ENCODE measurements around the gene TMEM131. TPM values are rescaled to one million over a fixed set of nuclear protein-coding genes. Genes with fewer than 3 reads are reported as not detected.

The TMEM131 gene
- total and polyA plus RNA-seq, 2 of the 8 experiments (the other 6 are each of a cell fraction or from before 2014, with no cell fraction given), result 9.7 to 22.9 TPM

GRCh38 chr2:97995734-97996624, at the start of gene TMEM131 (continued):
- no peak for TF ChIP-seq CBX5 (IDR thresholded peaks at IDR 0.05; ENCODE audit: low read depth, low read length)
- no peak for TF ChIP-seq TEAD4 (IDR thresholded peaks at IDR 0.05; ENCODE audit: low read depth, low read length)
- TF ChIP-seq MAFK (IDR thresholded peaks at IDR 0.05; ENCODE audit: low read depth, low read length), result no peak
- TF ChIP-seq HDAC2 (IDR thresholded peaks at IDR 0.05; ENCODE audit: borderline replicate concordance in 1 of 2, low read depth in 2 of 2, low read length in 2 of 2), result 0 out of 4 replicates have a peak, but pooled peaks of 1 of the 2 experiments have one; percentile 50
- peak; percentile 59 for TF ChIP-seq TAF7 (optimal IDR thresholded peaks at IDR 0.05; ENCODE audit: borderline replicate concordance, low read depth, low read length)
- no peak for TF ChIP-seq EZH2 (IDR thresholded peaks at IDR 0.05; ENCODE audit: low read depth, low read length, severe bottlenecking)
- TF ChIP-seq TBP (IDR thresholded peaks at IDR 0.05; ENCODE audit: low read depth, low read length), result peak; percentile 54
- TF ChIP-seq RBBP5 (IDR thresholded peaks at IDR 0.05; ENCODE audit: borderline replicate concordance, low read depth, low read length), result peak; percentile 94; the same call in 1 of the 2 replicates
- TF ChIP-seq EP300 (IDR thresholded peaks at IDR 0.05; ENCODE audit: borderline replicate concordance in 1 of 2, low read depth in 2 of 2, low read length in 2 of 2), result no peak
- no peak for TF ChIP-seq CBX8 (IDR thresholded peaks at IDR 0.05; ENCODE audit: borderline replicate concordance, low read depth, low read length)
- TF ChIP-seq SIN3A (conservative IDR thresholded peaks at IDR 0.05 in 1 of 2, IDR thresholded peaks at IDR 0.05 in 1 of 2; ENCODE audit: low read depth in 1 of 2, low read length in 2 of 2), result peak in 1 of 2 experiments; percentile 24; a peak in 1 of 4 replicates
- no peak for TF ChIP-seq SRF (IDR thresholded peaks at IDR 0.05; ENCODE audit: low read depth, low read length)
- peak; percentile 41 for TF ChIP-seq ASH2L (IDR thresholded peaks at IDR 0.05; ENCODE audit: low read length)
- no peak for TF ChIP-seq SP2 (IDR thresholded peaks at IDR 0.05; ENCODE audit: low read length)
- TF ChIP-seq SAP30 (IDR thresholded peaks at IDR 0.05; ENCODE audit: insufficient read depth, insufficient replicate concordance, low read length), result no peak
- 0 out of 2 replicates have a peak, but pooled peaks have one; percentile 19 for TF ChIP-seq CHD2 (IDR thresholded peaks at IDR 0.05; ENCODE audit: low read length)
- TF ChIP-seq SIRT6 (IDR thresholded peaks at IDR 0.05; ENCODE audit: low read length), result no peak
- TF ChIP-seq RXRA (IDR thresholded peaks at IDR 0.05; ENCODE audit: insufficient read depth, low read depth, low read length), result no peak
- no peak for TF ChIP-seq KDM1A (IDR thresholded peaks at IDR 0.05; ENCODE audit: borderline replicate concordance, low read length)
- TF ChIP-seq NANOG (IDR thresholded peaks at IDR 0.05; ENCODE audit: insufficient read depth, low read depth, low read length, poor library complexity, severe bottlenecking), result no peak
- TF ChIP-seq USF2 (IDR thresholded peaks at IDR 0.05; ENCODE audit: low read length), result peak; percentile 92

Data from H1 (cell line).